NCI-H526 treated with DMSO at 0.1 percent for 48 hours (cell line): ENCODE measurements around the gene RRAS2.
"Not testable (repeated sequence)": the region's sequence is repeated elsewhere in the genome, so short reads cannot be mapped to it uniquely, and the experiment has no call there.

Source experiments
- DNase-seq: peaks from one replicate; lab custom pipeline; 2025; lab: John Stamatoyannopoulos, UW

The RRAS2 gene

GRCh38 chr11:14371249-14371648 is 12.3 kb upstream of the RRAS2 start:
- no peak for DNase-seq

- DNase-seq: no peak
Observed at GRCh38 chr11:14370496-14370895, 11.5 kb upstream of the RRAS2 start.

- no peak for DNase-seq
Observed at GRCh38 chr11:14369598-14369997, 10.6 kb upstream of the RRAS2 start.

GRCh38 chr11:14366936-14367335 is 8.0 kb upstream of the RRAS2 start:
- DNase-seq: no peak

- DNase-seq: no peak
Observed at GRCh38 chr11:14364322-14364721, 5.3 kb upstream of the RRAS2 start.

- DNase-seq: no peak
Observed at GRCh38 chr11:14362611-14363010, 3.6 kb upstream of the RRAS2 start.

GRCh38 chr11:14361951-14362350 is 3.0 kb upstream of the RRAS2 start:
- no peak for DNase-seq

- DNase-seq: no peak
Observed at GRCh38 chr11:14360976-14361375, 2.0 kb upstream of the RRAS2 start.

- DNase-seq: no peak
Observed at GRCh38 chr11:14359501-14360031, 583 bp upstream of the RRAS2 start.

- DNase-seq: peak; percentile 64
Observed at GRCh38 chr11:14357881-14358728, 878 bp downstream of the RRAS2 start.

- DNase-seq: no peak
Observed at GRCh38 chr11:14356342-14356741, 2.6 kb downstream of the RRAS2 start.

GRCh38 chr11:14354604-14355003 is 4.4 kb downstream of the RRAS2 start:
- DNase-seq: not testable (repeated sequence)

- no peak for DNase-seq
Observed at GRCh38 chr11:14350716-14351238, 8.2 kb downstream of the RRAS2 start.

- DNase-seq: no peak
Observed at GRCh38 chr11:14350215-14350614, 8.8 kb downstream of the RRAS2 start.

- DNase-seq: no peak
Observed at GRCh38 chr11:14347991-14348390, 11.0 kb downstream of the RRAS2 start.

GRCh38 chr11:14347494-14347893 is 11.5 kb downstream of the RRAS2 start:
- DNase-seq: no peak

GRCh38 chr11:14346303-14346955 is 12.6 kb downstream of the RRAS2 start:
- no peak for DNase-seq

- DNase-seq: no peak
Observed at GRCh38 chr11:14345668-14346067, 13.3 kb downstream of the RRAS2 start.

- not testable (repeated sequence) for DNase-seq
Observed at GRCh38 chr11:14345016-14345415, 14.0 kb downstream of the RRAS2 start.

- DNase-seq: no peak
Observed at GRCh38 chr11:14342906-14343305, 16.1 kb downstream of the RRAS2 start.

GRCh38 chr11:14341968-14342367 is 17.0 kb downstream of the RRAS2 start:
- DNase-seq: no peak

GRCh38 chr11:14340721-14341120 is 18.3 kb downstream of the RRAS2 start:
- no peak for DNase-seq

GRCh38 chr11:14339356-14339755 is 19.6 kb downstream of the RRAS2 start:
- no peak for DNase-seq
